AG04450 (cell line): Measurements from ENCODE around the gene TSC22D1. TPM values are rescaled to one million over a fixed set of nuclear protein-coding genes. Genes with fewer than 3 reads are reported as not detected.

Experiments used
- CTCF ChIA-PET: fragments of 300-600, 350-600 bp; formaldehyde crosslinking; extraction: SDS; loops from one replicate; lab custom pipeline; 2022; ENCODE audit warnings: antibody characterized with exemption, inconsistent platforms; lab: Charles Lee
- POLR2A ChIA-PET: fragments of 350-600 bp; formaldehyde crosslinking; extraction: SDS; loops from one replicate; lab custom pipeline; 2021; ENCODE audit warnings: antibody characterized with exemption, inconsistent platforms; lab: Yijun Ruan, JAX
- DNase-seq: peaks from one replicate; pipeline ENCODE4 v3.0.0-alpha.2; 2011; ENCODE audit warnings: low read depth, low spot score
- H3K27ac ChIP-seq: one replicate; pipeline ENCODE4 v1.5.1; 2012; ENCODE audit warnings: low read depth, low read length, control low read depth
- H3K27me3 ChIP-seq: one replicate; pipeline ENCODE4 v1.6.0; 2012; ENCODE audit warnings: low read length; ENCODE audit not compliant: control insufficient read depth, insufficient read depth
- H3K4me3 ChIP-seq: 2 replicates; pipeline ENCODE4 v1.5.1; 2011; ENCODE audit warnings: mild to moderate bottlenecking, low read depth, low read length, control low read depth
- H3K9me3 ChIP-seq: 2 replicates; pipeline ENCODE4 v1.5.1; 2012; ENCODE audit warnings: low read length; ENCODE audit not compliant: control insufficient read depth, insufficient read depth
- CTCF ChIP-seq: IDR thresholded peaks from 2 replicates; pipeline ENCODE4 v1.5.1; 2011; ENCODE audit warnings: low read depth, low read length, control low read depth, inconsistent platforms
- polyA plus RNA-seq: library from polyadenylated mRNA; depleted of rRNA; stranded (reverse); fragments of >200 nt; gene quantifications from 2 replicates; pipeline ENCODE4 v1.2.3, GENCODE V29; 2011

Gene TSC22D1
- polyA plus RNA-seq, 1 experiment: 77.3 TPM

GRCh38 chr13:44407891-44408290 is 168.2 kb downstream of the TSC22D1 start:
- Histone ChIP-seq H3K9me3 (no peaks in the 10 kb centered on the region), H3K4me3 (no peak overlapping the region), H3K27me3 (peaks cover 6% of the 10 kb centered on the region), H3K27ac (no peak overlapping the region)
- DNase-seq: no peak
- CTCF ChIA-PET: no interaction called here
- no peak for TF ChIP-seq CTCF
- POLR2A ChIA-PET: no interaction called here

- no peak for DNase-seq
- POLR2A ChIA-PET: no interaction called here
- no peak overlapping the region for H3K27ac ChIP-seq
- H3K9me3 ChIP-seq: no peaks in the 10 kb centered on the region
- H3K27me3 ChIP-seq: peaks cover 6% of the 10 kb centered on the region
- no peak for TF ChIP-seq CTCF
- H3K4me3 ChIP-seq: no peak overlapping the region
- CTCF ChIA-PET: no interaction called here
Observed at GRCh38 chr13:44407379-44407778, 168.8 kb downstream of the TSC22D1 start.

- H3K4me3 ChIP-seq: no peak overlapping the region
- POLR2A ChIA-PET: no interaction called here
- peaks cover 6% of the 10 kb centered on the region for H3K27me3 ChIP-seq
- no peak overlapping the region for H3K27ac ChIP-seq
- TF ChIP-seq CTCF: no peak
- no peak for DNase-seq
- CTCF ChIA-PET: no interaction called here
- no peaks in the 10 kb centered on the region for H3K9me3 ChIP-seq
Observed at GRCh38 chr13:44406617-44407016, 169.5 kb downstream of the TSC22D1 start.

- Histone ChIP-seq H3K27ac (no peak overlapping the region), H3K4me3 (no peak overlapping the region), H3K27me3 (peaks cover 2% of the 10 kb centered on the region), H3K9me3 (no peaks in the 10 kb centered on the region)
- ChIA-PET CTCF (interaction anchor here (1.1 kb wide), 1 partner anchor 79 kb away, joined by 7 read pairs; no protein-coding TSS in a partner anchor), POLR2A (no interaction called here)
- no peak for DNase-seq
- no peak for TF ChIP-seq CTCF
Observed at GRCh38 chr13:44404261-44405132, 171.6 kb downstream of the TSC22D1 start.

- Histone ChIP-seq H3K9me3 (no peaks in the 10 kb centered on the region), H3K4me3 (no peak overlapping the region), H3K27me3 (peaks cover 2% of the 10 kb centered on the region), H3K27ac (no peak overlapping the region)
- no peak for DNase-seq
- no peak for TF ChIP-seq CTCF
- POLR2A ChIA-PET: no interaction called here
- CTCF ChIA-PET: interaction anchor here (0.5 to 1.1 kb wide), 2 partner anchors 80 to 647 kb away, joined by 4 to 7 read pairs; no protein-coding TSS in a partner anchor
Observed at GRCh38 chr13:44403461-44404056, 172.6 kb downstream of the TSC22D1 start.
